Measurements from ENCODE around the gene EZR.

DNA sequence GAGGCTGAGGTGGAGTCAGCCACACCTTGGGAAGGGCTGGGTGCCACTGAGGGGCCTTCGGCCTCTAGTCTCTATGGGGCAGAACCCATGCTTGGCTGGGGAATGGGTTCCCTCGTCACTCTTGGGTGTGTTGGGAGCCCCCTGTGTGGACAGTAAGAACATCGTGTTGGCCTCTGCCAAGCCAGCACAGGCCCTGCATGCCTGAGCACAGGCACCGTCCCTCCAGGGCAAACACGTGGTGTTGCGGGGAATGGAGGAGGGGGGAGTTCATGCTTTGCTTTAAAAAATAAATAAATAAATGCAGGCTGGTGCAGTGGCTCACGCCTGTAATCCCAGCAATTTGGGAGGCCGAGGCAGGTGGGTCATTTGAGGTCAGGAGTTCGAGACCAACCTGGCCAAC is 63.0 kb downstream of the EZR start:
- no peak for TF ChIP-seq EZH2phosphoT487 (IDR thresholded peaks at IDR 0.05; ENCODE audit: low read depth)
- TF ChIP-seq, protein P1, sequence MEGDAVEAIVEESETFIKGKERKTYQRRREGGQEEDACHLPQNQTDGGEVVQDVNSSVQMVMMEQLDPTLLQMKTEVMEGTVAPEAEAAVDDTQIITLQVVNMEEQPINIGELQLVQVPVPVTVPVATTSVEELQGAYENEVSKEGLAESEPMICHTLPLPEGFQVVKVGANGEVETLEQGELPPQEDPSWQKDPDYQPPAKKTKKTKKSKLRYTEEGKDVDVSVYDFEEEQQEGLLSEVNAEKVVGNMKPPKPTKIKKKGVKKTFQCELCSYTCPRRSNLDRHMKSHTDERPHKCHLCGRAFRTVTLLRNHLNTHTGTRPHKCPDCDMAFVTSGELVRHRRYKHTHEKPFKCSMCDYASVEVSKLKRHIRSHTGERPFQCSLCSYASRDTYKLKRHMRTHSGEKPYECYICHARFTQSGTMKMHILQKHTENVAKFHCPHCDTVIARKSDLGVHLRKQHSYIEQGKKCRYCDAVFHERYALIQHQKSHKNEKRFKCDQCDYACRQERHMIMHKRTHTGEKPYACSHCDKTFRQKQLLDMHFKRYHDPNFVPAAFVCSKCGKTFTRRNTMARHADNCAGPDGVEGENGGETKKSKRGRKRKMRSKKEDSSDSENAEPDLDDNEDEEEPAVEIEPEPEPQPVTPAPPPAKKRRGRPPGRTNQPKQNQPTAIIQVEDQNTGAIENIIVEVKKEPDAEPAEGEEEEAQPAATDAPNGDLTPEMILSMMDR (IDR thresholded peaks at IDR 0.05; ENCODE audit: low read depth, low read length) = no peak

Data from OCI-LY3 (cell line).